ENCODE results near the gene IL18RAP. TPM values are rescaled to one million over a fixed set of nuclear protein-coding genes. Genes with fewer than 3 reads are reported as not detected.

IL18RAP gene
- total and polyA plus RNA-seq, 2 experiments from 2014 or later, result not detected

Small RNA genes lying within 50 kb of the gene (microRNA-seq; reads per million reads assigned to microRNA genes)
- not detected for gene MIR4772

Small RNA genes lying within 50 kb of the gene (small RNA-seq; reads per million reads assigned to genes)
- not detected for gene MIR4772 (ENCODE audit: low replicate concordance)

Other genes starting within 250 kb of the IL18RAP start
- not detected in 2 replicates for gene IL1RL2, start 236.1 kb upstream of the IL18RAP start, total RNA-seq (2014; rRNA removed; shearing (Covaris generic))
- gene IL1RL2, start 236.1 kb upstream of the IL18RAP start, polyA plus RNA-seq (2016; fragmentation: Nextera tagmentation; extraction: Ambion mirVana), result not detected in 2 replicates
- not detected in 2 replicates for gene IL1RL1, start 111.6 kb upstream of the IL18RAP start, total RNA-seq (2014; rRNA removed; shearing (Covaris generic))
- not detected in 2 replicates for gene IL1RL1, start 111.6 kb upstream of the IL18RAP start, polyA plus RNA-seq (2016; fragmentation: Nextera tagmentation; extraction: Ambion mirVana)
- 0.17 and 0.89 TPM in 2 replicates for gene IL18R1, start 67.4 kb upstream of the IL18RAP start, total RNA-seq (2014; rRNA removed; shearing (Covaris generic))
- 0.39 TPM in 1 of 2 replicates, not detected in the other for gene IL18R1, start 67.4 kb upstream of the IL18RAP start, polyA plus RNA-seq (2016; fragmentation: Nextera tagmentation; extraction: Ambion mirVana)
- gene SLC9A4, start 50.1 kb downstream of the IL18RAP start, total RNA-seq (2014; rRNA removed; shearing (Covaris generic)), result not detected in 2 replicates
- gene SLC9A4, start 50.1 kb downstream of the IL18RAP start, polyA plus RNA-seq (2016; fragmentation: Nextera tagmentation; extraction: Ambion mirVana), result not detected in 2 replicates
- 0.08 and 0.24 TPM in 2 replicates for gene SLC9A2, start 196.4 kb downstream of the IL18RAP start, total RNA-seq (2014; rRNA removed; shearing (Covaris generic))
- gene SLC9A2, start 196.4 kb downstream of the IL18RAP start, polyA plus RNA-seq (2016; fragmentation: Nextera tagmentation; extraction: Ambion mirVana), result 0.03 and 0.05 TPM in 2 replicates

All from GM23338 (cell line).